ENCODE measurements around the gene SNX14.

DNA sequence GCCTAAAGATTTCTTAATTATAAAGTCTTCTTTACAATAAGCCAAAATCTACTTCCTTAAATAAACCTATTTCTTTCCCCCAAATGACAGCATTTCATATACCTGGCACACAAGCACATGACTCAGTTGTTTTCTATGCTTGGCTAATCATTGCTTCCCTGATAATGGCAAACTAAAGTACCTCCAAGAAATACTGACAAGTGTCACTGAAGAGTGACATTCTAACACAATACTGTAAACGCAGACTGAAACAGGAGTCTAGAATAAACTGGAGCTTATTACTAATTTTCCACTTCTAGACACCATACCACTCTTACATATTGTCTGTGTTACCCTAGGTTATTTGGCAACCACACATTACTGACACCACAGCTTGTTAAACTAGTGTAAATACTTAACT, 34.7 kb upstream of the SNX14 start:
- TF ChIP-seq, protein P1, sequence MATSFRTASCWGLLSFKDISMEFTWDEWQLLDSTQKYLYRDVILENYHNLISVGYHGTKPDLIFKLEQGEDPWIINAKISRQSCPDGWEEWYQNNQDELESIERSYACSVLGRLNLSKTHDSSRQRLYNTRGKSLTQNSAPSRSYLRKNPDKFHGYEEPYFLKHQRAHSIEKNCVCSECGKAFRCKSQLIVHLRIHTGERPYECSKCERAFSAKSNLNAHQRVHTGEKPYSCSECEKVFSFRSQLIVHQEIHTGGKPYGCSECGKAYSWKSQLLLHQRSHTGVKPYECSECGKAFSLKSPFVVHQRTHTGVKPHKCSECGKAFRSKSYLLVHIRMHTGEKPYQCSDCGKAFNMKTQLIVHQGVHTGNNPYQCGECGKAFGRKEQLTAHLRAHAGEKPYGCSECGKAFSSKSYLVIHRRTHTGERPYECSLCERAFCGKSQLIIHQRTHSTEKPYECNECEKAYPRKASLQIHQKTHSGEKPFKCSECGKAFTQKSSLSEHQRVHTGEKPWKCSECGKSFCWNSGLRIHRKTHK (tag by site-specific recombination; IDR thresholded peaks at IDR 0.05), result no peak
- TF ChIP-seq, protein P2, sequence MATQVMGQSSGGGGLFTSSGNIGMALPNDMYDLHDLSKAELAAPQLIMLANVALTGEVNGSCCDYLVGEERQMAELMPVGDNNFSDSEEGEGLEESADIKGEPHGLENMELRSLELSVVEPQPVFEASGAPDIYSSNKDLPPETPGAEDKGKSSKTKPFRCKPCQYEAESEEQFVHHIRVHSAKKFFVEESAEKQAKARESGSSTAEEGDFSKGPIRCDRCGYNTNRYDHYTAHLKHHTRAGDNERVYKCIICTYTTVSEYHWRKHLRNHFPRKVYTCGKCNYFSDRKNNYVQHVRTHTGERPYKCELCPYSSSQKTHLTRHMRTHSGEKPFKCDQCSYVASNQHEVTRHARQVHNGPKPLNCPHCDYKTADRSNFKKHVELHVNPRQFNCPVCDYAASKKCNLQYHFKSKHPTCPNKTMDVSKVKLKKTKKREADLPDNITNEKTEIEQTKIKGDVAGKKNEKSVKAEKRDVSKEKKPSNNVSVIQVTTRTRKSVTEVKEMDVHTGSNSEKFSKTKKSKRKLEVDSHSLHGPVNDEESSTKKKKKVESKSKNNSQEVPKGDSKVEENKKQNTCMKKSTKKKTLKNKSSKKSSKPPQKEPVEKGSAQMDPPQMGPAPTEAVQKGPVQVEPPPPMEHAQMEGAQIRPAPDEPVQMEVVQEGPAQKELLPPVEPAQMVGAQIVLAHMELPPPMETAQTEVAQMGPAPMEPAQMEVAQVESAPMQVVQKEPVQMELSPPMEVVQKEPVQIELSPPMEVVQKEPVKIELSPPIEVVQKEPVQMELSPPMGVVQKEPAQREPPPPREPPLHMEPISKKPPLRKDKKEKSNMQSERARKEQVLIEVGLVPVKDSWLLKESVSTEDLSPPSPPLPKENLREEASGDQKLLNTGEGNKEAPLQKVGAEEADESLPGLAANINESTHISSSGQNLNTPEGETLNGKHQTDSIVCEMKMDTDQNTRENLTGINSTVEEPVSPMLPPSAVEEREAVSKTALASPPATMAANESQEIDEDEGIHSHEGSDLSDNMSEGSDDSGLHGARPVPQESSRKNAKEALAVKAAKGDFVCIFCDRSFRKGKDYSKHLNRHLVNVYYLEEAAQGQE (tag by site-specific recombination; IDR thresholded peaks at IDR 0.05), result no peak
- TF ChIP-seq EGR2 (tag by site-specific recombination; IDR thresholded peaks at IDR 0.05; ENCODE audit: low read depth) (no peak), ZNF624 (tag by site-specific recombination; IDR thresholded peaks at IDR 0.05) (no peak), CTCF (tag by site-specific recombination; IDR thresholded peaks at IDR 0.05) (no peak), ZNF571 (tag by site-specific recombination; IDR thresholded peaks at IDR 0.05) (no peak), ZNF530 (tag by site-specific recombination; IDR thresholded peaks at IDR 0.05; ENCODE audit: low read depth) (no peak)
- TF ChIP-seq, protein P3, sequence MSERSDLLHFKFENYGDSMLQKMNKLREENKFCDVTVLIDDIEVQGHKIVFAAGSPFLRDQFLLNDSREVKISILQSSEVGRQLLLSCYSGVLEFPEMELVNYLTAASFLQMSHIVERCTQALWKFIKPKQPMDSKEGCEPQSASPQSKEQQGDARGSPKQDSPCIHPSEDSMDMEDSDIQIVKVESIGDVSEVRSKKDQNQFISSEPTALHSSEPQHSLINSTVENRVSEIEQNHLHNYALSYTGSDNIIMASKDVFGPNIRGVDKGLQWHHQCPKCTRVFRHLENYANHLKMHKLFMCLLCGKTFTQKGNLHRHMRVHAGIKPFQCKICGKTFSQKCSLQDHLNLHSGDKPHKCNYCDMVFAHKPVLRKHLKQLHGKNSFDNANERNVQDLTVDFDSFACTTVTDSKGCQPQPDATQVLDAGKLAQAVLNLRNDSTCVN (tag by site-specific recombination; optimal IDR thresholded peaks at IDR 0.05), result no peak
- TF ChIP-seq, protein P4, sequence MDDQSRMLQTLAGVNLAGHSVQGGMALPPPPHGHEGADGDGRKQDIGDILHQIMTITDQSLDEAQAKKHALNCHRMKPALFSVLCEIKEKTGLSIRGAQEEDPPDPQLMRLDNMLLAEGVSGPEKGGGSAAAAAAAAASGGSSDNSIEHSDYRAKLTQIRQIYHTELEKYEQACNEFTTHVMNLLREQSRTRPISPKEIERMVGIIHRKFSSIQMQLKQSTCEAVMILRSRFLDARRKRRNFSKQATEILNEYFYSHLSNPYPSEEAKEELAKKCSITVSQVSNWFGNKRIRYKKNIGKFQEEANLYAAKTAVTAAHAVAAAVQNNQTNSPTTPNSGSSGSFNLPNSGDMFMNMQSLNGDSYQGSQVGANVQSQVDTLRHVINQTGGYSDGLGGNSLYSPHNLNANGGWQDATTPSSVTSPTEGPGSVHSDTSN (CRISPR knock-in tag; IDR thresholded peaks at IDR 0.05), result no peak
